HG02610 (cell line): ENCODE results near the gene UTS2R.
"Not testable (repeated sequence)": the region's sequence is repeated elsewhere in the genome, so short reads cannot be mapped to it uniquely, and the experiment has no call there.

ENCODE experiments used
- ATAC-seq: cut with Tn5 transposase; IDR thresholded peaks from one replicate; pipeline ENCODE4 v1.9.1; 2021; ENCODE audit warnings: mild to moderate bottlenecking, moderate library complexity; ENCODE audit not compliant: unreplicated experiment

Gene UTS2R

DNA sequence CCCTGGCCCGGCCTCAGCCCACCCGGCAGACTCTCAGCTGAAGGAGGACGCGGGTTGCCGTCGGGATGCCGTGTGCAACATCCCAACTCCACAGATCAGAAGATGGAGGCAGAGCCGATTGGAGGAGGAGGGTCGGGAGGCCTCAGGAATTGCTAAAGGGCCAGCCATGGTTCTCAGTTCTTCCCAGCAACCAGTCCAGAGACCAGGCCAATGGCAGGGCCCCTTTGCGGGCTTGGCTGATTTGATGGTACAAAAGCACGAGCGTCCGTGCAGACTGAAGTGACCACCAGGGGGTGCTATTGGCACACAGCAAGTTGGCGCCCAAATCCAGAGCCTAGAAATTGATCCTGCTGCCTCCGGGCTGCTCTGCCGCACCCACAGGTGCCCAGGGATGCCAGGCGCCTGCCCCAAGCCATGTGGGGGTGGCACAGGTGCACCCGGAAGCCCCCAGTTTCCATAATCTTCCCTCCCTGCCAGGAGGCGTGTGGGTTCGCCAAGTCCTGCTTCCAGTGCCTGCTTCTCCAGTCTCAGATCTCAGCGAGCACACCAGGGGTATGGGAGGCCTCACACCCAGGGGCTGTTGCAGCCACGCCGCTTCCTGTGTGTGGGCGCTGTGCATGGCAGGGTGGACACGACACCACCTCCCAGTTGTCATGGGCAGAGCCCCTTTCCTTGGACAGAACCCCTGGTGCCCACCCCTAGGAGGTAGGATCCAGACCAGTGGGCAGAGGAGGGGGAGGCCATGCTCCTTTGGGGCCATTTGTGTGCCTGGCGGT, 19.7 kb upstream of the UTS2R start:
- no peak for ATAC-seq

DNA sequence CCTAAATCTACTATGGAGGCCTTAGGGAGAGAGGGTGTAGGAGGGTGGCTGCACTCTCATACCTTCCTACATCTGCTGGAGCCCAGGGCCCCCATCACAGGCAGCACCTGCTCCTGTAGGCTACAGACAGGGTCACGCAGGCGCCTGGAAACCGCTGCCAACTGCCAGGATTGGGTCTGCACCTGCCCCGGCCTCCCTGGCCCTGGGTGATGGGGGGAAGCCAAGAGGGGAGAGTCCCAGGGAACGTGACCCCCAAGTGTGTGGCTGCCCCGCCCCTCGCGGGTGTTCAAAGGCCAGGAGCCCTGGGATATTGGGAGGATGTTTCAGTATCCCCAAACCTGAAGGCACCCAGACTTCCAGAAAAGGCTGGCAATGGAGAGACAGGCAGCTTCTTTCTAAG, 18.1 kb upstream of the UTS2R start:
- ATAC-seq = no peak

DNA sequence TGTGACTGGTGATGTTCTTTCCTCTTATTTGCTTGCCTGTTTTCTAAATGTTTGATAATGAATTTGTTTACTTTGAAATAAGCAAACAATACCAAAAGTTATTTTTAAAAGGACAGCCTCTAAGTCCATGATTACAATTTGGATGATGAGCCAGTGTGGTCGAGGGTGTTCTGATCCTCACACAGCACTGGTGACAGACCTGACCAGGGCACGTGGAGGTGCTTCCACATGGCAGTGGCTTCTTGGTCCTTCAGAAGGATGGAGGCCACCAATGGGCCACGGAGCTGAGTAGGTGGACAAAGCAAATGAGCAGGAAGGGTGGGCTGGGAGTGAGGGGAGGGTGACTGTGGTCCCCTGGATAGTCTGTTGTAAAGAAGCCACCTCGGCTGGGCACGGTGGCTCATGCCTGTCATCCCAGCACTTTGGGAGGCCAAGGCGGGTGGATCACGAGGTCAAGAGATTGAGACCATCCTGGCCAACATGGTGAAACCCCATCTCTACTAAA, 16.7 kb upstream of the UTS2R start:
- no peak for ATAC-seq

DNA sequence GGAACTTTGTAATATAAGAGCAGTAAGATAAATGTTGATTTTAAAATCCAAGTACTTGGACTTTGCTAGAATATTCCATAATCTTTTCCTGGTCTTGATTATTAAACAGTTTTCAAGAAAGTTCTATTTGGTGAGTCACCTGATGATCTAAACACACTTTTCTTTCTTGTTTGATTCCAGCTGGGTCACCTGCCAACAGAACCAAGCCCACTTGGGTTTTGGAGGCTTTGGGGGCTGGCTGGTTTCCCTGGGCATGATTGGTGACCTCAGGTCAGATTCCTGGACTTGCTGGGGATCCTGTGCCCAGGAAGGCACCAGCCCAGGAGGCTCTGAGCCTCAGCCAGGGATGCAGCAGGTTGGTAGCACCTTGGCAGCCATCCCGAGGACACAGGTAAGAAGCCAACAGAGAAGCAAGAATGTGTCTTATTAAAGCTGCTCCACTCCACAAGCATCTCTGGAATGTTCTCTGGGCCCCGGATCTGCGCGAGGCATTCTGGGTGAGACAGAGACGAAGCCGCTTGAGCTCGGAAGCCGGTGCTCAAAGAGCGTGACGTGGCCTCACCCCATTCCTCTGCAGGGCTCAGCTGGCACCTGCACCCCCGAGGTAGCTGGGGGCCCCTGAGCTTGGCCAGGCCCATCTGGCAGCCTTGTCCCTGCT, 15.7 kb upstream of the UTS2R start:
- no peak for ATAC-seq

DNA sequence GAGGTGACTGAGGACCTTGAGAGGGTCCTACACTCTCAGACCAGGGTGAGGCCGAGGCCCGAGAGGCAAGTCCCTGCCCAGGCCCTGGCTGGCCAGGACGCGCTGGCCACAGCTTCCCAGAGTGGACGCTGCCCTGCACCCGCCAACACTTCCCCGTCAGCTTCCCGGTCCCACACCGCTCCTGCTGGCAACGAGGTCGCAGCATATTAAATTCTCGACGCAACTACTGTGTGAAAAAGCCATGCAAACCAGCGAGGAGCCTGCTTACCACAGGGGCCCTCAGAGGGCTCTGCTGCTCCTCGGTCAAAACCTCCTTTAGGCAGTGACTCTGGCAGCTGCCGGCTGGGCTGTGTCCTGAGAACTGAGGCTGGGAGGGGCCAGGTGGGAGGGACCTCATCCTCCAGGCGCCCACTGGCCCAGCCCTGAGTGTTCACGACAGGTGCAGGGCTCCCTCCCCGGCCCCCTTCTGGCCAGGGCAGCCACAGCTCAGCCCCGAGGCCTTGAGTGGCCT, 14.7 kb upstream of the UTS2R start:
- ATAC-seq = no peak

DNA sequence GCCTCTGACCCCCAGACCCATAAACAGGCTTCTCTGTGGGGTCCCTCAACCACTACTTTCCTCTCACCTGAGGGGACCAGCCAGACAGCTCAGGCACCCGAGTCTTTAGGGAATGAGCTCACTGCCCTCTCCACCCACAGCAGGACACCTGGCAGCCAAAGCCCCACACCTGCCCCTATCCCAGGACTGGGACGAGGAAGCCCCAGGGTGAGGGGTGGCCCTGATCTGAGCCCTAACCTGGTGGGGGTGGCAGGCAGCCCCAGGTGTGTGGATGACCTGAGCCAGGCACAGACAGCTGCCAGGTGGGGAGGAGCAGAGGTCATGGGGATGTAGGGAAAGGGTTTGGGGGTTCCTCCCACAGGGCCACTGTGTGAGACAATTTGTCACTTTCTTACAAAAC, 14.2 kb upstream of the UTS2R start:
- no peak for ATAC-seq

DNA sequence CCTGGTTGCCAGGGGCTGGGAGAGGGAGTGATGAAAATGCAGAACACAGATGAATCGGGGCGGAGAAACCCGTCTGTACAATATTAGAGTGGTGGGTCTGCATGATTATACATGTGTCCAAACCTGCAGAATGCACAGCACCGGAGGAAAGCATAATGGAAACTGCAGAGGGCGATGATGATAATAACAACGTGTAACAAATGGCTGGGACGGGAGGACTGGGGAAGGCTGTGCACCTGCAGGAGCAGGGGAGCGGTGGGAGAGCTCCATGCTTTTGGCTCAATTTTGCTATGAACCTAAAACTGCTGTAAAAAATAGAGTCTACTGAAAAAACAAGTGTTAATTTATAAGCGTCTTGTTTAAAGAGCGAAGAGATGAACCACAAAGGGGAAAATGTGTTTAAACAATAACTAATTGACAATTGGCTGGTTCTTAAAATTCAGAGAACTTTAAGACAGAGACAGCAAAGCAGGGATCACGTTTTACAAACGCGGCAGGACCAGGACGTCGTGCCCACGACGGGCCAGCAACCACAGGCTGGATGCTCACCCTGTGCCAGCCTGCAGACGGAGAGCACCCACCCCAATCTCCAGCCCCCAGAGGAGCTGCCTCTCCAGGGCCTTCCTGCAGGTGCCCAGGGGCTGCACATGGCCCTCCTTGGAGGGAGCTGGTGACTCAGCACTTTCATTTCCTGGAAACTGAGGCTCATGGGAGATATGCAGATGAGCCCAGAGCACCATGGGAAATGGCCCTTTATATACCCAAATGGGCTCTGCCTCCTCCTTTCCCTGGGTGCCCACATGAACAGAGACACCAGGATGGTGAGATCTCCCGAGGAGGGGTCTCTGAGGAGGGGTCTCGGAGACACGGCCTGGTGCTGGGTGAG, 12.9 kb upstream of the UTS2R start, which contains the start of gene TEX19:
Gene TEX19, plus strand, starts transcription at position 783 of the 886 bp plus-strand sequence. CDS start 2,904 bp downstream, outside the sequence.
- ATAC-seq = no peak

DNA sequence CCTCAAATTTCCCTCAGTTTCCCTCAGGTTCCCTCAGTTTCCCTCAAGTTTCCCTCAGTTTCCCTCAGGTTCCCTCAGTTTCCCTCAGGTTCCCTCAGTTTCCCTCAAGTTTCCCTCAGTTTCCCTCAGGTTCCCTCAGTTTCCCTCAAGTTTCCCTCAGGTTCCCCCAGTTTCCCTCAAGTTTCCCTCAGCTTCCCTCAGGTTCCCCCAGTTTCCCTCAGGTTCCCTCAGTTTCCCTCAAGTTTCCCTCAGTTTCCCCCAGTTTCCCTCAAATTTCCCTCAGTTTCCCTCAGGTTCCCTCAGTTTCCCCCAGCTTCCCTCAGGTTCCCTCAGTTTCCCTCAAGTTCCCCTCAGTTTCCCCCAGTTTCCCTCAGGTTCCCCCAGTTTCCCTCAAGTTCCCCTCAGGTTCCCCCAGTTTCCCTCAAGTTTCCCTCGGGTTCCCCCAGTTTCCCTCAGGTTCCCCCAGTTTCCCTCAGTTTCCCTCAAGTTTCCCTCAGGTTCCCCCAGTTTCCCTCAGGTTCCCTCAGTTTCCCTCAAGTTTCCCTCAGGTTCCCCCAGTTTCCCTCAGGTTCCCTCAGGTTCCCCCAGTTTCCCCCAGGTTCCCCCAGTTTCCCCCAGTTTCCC, 12.0 kb upstream of the UTS2R start:
- ATAC-seq = not testable (repeated sequence)

DNA sequence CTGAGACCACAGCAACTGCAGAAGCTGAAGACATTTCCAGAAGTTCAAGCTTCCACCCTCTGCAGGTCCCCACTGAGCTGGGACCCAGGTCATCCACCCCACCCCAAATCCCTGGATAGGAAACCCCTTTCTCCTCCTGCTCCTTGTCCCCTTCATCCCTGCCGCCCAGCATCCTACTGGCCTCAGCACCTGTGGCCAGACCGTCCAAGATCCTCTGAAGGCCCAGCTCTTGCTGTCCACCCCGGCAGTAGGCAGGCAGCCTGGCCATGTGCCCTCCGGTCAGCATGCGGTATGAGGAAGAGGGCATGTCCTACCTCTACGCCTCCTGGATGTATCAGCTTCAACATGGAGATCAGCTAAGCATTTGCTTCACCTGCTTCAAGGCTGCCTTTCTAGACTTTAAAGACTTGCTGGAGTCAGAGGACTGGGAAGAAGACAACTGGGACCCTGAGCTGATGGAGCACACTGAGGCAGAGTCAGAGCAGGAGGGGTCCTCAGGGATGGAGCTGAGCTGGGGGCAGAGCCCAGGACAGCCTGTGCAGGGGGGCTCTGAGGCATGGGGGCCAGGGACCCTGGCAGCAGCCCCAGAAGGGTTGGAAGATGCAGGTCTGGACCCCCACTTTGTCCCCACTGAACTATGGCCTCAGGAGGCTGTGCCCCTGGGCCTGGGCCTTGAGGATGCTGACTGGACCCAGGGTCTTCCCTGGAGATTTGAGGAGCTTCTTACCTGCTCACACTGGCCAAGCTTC, 9.5 kb upstream of the UTS2R start:
- ATAC-seq = no peak

DNA sequence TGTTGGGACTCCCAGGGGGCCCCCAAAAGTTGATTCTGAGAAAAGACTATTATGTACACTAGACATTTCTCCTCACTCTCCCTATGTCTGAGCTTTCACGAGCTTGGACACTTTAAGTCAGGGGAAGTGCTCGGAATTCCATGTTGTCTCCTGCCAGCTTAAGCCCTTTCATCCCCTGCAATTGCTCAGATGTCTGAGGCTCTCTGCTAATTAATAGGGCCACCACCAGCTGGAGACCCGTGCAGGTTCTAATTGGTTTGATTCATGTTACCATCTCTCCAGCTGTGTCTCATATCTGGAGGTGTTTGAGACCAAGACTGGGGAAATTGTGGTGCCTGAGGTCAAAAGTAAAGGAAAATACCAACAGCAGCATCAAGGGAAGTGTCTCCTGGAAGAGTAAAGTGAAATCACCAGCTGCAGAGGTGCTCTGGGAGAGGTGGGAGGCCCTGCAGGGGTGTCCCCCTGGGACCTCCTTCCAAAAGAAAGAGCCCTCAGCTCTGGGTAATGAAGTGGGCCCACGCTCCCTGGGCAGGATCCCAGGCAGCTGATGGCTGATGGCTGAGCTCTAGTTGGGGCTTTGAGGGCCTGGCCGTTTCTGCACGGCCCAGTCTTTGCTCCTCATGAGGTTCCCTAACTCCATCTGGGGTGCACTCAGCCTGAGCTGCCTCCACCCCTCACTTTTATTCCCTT, 5.8 kb upstream of the UTS2R start:
- no peak for ATAC-seq

DNA sequence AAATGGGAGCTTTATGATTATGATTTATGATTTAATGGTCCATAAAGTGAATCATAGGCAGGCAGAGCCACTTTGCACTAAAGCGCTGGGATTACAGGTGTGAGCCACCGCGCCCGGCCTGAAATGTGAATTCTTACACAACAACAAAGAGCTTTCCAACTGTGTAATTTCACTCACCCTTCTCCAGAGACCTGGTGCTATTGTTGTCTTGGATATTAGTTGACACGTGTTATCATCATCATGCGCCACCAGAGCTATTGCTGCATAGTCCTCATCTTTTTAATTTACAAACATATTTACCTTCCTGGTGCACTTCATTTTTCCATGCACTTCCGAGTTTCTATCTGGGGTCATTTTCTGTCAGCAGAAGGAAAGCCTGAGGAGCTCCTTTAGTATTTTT, 4.8 kb upstream of the UTS2R start:
- ATAC-seq = no peak

DNA sequence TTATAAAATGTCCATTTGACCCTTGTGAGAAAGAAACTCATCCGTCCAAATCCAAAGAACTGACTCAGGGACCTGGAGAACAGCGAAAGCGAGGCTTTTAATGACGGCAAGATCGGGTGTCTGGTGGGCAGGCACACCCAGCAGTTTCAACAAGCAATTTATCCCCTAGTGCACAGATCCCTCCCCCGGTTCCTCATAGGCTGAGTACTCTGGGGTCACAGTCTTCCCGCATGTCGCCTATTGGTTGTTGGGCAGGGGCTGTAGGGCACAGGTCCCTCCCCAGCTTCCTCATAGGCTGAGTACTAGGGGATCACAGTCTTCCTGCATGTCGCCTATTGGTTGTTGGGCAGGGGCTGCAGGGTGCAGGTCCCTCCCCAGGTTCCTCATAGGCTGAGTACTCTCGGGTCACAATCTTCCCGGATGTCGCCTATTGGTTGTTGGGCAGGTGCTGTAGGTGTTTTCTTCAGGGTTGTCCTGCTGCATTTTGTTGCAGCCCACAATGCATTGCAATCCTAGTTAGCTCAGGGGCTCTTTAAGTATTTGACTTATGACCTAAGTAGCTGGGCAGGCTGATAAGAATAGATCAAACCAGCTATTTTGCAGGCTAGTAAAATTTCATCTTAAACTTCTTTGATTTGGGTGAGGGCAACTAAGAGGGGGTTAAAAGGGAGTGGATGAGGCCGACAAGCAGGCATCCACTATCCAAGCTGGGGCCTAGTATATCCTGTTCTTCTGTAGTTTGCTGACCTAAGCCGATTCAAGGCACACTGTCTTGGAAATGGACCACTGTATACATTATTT, 3.6 kb upstream of the UTS2R start:
- ATAC-seq = no peak

DNA sequence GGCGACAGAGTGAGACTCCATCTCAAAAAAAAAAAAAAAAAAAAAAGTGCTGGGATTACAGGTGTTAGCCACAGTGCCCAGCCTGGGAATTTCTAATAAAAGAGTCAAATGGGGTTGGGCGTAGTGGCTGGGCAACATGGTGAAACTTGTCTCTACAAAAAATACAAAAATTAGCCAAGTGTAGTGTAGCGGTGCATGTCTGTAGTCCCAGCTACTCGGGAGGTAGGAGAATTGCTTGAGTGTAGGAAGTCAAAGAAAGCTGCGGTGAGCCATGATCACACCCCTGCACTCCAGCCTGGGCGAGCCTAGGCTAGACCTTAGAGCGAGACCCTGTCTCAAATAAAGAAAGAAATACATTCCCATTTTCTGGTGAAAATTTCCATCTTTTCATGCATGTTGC, 2.4 kb upstream of the UTS2R start:
- no peak for ATAC-seq

DNA sequence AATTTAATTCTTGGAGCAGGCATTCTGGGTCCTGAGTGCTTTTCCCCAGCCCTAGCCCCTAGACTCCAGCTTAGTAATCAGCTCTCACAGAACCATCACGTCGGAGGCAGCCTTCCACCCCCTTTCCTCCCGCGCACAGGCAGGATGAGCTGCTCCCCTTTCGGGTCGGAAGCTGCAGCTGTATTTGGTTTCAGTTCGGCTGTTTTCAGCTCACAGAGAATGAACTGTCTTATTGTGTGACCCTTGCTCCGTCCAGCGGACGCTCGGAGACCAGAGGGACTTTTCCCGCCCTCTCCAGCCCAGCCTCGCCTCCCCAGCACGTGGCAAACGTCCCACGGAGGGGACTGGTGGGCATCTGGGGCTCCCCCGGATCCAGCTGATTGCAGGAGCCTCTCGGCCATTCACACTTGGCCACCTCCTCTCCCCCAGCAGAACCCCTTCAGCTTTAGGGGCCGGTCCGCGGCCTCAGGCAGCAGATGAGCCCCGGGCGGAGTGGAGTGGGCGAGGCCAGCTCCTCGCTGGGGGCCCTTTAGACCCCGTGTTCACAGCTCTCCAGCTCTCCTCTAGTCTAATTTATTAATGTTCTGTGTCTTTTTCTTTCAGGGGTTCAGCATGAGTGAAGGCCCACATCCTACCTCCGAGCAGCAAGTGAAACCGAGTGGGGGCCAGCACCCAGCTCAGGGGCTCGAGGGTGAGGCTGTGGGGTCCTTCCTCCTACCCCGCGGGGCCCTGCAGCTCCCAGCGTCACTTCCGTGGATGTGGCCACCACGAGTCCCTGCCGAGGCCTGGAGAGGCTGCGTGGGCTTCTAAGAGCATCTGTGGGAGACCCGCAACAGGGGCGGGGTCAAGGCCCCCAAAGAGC, 863 bp upstream of the UTS2R start:
- ATAC-seq = no peak

DNA sequence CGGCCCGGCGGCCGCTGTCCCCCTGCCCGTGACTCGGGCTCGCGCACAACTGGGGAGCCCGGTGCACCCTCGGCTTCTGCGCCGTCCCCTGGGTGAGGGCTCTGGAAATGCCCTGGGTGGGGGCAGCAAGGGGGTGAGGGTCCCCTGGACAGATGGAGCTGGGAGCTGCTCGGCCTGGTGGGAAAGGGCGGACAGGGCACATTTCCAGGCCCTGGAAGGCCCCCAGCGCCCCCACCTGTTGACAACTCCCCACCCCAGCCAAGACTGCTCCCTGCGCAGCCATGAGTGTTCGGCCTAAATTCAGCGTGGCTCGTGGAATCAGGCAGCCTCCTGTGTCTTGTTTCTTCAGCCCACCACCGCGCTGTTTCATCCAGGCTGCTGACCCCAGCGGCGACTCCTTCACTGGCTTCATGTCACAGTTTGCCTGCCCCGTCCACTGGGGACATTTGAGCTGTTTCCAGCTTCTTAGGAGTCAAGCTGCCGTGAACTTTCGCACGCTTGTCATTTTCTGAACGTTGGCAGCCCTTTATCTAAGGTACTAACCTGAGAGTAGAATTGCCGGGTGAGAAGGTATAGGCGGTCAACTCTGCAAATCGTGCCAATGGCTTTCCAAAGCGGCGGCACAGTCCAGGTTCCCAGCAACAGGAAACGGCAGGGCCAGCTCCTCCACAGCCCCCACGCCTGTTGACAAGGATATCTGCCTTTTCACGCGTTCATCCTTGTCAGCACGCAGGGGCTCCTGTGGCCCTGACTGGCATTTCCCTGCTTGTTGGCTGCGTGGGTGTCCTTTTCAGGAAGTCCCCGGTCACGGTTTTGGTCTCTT, 895 bp downstream of the UTS2R start:
- ATAC-seq = no peak

DNA sequence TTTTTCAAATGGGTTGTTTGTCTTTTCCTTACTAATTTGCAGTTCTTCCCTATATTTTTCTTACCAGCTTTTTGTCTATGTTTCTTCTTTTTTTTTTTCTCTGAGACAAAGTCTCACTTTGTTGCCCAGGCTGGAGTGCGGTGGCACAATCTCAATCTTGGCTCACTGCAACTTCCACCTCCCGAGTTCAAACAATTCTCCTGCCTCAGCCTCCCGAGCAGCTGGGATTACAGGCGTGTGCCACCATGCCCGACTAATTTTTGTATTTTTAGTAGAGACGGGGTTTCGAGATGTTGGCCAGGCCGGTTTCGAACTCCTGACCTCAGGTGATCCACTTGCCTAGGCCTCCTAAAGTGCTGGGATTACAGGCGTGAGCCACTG, 1.5 kb downstream of the UTS2R start:
- not testable (repeated sequence) for ATAC-seq
